ENCODE measurements around the gene VPS37C. TPM values are rescaled to one million over a fixed set of nuclear protein-coding genes. Genes with fewer than 3 reads are reported as not detected.

VPS37C gene
- total and polyA plus RNA-seq, 2 of the 13 experiments (the other 11 are each of a cell fraction or from before 2014, with no cell fraction given) = 7.5 to 8.8 TPM

DNA sequence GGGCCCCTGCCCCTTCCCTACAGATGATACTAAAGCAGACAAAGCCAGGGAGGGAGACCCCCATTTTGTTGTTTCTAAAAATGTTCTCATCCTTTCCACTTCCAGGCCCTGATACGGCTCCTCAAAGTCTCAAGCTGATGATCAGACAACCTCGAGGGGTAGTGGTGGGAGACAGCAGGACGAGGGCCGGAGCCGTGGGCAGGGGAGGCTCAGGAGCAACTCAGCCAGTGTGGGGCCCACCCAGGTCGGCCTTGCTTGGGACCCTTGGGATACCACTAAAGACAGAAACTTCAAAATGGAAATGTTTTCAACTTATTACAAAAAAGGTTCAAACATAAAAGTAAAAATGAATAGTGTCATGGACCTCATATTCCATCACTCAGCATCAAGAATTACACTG is 15.2 kb upstream of the VPS37C start:
- CTCF ChIA-PET (ENCODE audit: low intra/inter-chr PET ratio, low total read pairs) = no interaction called here
- Histone ChIP-seq H4K20me1 (ENCODE audit: insufficient read depth, low read length) (no peaks in the 10 kb centered on the region), H3K79me2 (ENCODE audit: insufficient read depth, low read length) (no peaks in the 10 kb centered on the region), H3K36me3 (replicated peaks in 1 of 2; ENCODE audit: control insufficient read depth in 1 of 2, insufficient read depth in 2 of 2, low read length in 2 of 2) (no peaks in the 10 kb centered on the region), H3K27ac (ENCODE audit: extremely low read length, insufficient read depth, low read length) (no peak overlapping the region), H2AFZ (ENCODE audit: low read length) (no peak overlapping the region), H3K4me1 (ENCODE audit: insufficient read depth, low read length) (no peaks in the 10 kb centered on the region), H3K4me3 (replicated peaks in 1 of 3; ENCODE audit: insufficient read depth in 1 of 3, low read depth in 2 of 3, low read length in 3 of 3) (no peak overlapping the region), H3K9me3 (ENCODE audit: low read length) (no peaks in the 10 kb centered on the region), H3K4me2 (ENCODE audit: low read depth, low read length) (no peak overlapping the region), H3K9ac (ENCODE audit: insufficient read depth, low read depth, low read length) (no peak overlapping the region), H3K27me3 (ENCODE audit: control insufficient read depth in 1 of 2, insufficient read depth in 2 of 2, low read length in 2 of 2) (peaks cover 1 to 33% of the 10 kb centered on the region in 2 experiments; a peak in 2 of 5 replicates)
- in situ Hi-C loops (cut with HindIII; ENCODE audit: extremely low pct_ligation_motif_present, low pct_unique_long_range_greater_than_20kb) (no loop called here), intact Hi-C loops (cut with micrococcal nuclease; ENCODE audit: unreplicated experiment) (no loop called here)
- WGBS (ENCODE audit: low lambda C conversion rate) = 28% methylated on average over 6 of the region's 6 CpGs
- FAIRE-seq (no peak), ATAC-seq (no peak), DNase-seq (ENCODE audit: low spot score) (no peak)
- no TSS peak for BruUV-seq (replicated peaks)
- POLR2A ChIA-PET = no interaction called here
- TF ChIP-seq, protein P1, sequence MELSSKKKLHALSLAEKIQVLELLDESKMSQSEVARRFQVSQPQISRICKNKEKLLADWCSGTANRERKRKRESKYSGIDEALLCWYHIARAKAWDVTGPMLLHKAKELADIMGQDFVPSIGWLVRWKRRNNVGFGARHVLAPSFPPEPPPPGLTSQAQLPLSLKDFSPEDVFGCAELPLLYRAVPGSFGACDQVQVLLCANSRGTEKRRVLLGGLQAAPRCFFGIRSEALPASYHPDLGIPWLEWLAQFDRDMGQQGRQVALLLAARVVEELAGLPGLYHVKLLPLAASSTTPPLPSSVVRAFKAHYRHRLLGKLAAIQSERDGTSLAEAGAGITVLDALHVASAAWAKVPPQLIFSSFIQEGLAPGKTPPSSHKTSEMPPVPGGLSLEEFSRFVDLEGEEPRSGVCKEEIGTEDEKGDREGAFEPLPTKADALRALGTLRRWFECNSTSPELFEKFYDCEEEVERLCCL (CRISPR knock-in tag; IDR thresholded peaks at IDR 0.05; ENCODE audit: borderline replicate concordance) = no peak
- TF ChIP-seq ZNF510 (CRISPR knock-in tag; IDR thresholded peaks at IDR 0.05; ENCODE audit: low read depth) (no peak), JUN (CRISPR knock-in tag; IDR thresholded peaks at IDR 0.05) (no peak), POLR2AphosphoS2 (IDR thresholded peaks at IDR 0.05; ENCODE audit: low read depth, low read length) (no peak), SOX13 (IDR thresholded peaks at IDR 0.05) (no peak), SOX13 (CRISPR knock-in tag; conservative IDR thresholded peaks at IDR 0.05 in 1 of 2, IDR thresholded peaks at IDR 0.05 in 1 of 2) (no peak), NRL (CRISPR knock-in tag; IDR thresholded peaks at IDR 0.05; ENCODE audit: borderline replicate concordance) (no peak), SMARCE1 (IDR thresholded peaks at IDR 0.05; ENCODE audit: borderline replicate concordance) (no peak), SP1 (IDR thresholded peaks at IDR 0.05) (no peak), SP1 (CRISPR knock-in tag; IDR thresholded peaks at IDR 0.05) (no peak), SAP130 (CRISPR knock-in tag; IDR thresholded peaks at IDR 0.05; ENCODE audit: low read depth) (no peak), SIX4 (CRISPR knock-in tag; IDR thresholded peaks at IDR 0.05) (no peak)
- TF ChIP-seq, protein P2, sequence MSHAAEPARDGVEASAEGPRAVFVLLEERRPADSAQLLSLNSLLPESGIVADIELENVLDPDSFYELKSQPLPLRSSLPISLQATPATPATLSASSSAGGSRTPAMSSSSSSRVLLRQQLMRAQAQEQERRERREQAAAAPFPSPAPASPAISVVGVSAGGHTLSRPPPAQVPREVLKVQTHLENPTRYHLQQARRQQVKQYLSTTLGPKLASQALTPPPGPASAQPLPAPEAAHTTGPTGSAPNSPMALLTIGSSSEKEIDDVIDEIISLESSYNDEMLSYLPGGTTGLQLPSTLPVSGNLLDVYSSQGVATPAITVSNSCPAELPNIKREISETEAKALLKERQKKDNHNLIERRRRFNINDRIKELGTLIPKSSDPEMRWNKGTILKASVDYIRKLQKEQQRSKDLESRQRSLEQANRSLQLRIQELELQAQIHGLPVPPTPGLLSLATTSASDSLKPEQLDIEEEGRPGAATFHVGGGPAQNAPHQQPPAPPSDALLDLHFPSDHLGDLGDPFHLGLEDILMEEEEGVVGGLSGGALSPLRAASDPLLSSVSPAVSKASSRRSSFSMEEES (CRISPR knock-in tag; IDR thresholded peaks at IDR 0.05) = no peak
- TF ChIP-seq, protein P3, sequence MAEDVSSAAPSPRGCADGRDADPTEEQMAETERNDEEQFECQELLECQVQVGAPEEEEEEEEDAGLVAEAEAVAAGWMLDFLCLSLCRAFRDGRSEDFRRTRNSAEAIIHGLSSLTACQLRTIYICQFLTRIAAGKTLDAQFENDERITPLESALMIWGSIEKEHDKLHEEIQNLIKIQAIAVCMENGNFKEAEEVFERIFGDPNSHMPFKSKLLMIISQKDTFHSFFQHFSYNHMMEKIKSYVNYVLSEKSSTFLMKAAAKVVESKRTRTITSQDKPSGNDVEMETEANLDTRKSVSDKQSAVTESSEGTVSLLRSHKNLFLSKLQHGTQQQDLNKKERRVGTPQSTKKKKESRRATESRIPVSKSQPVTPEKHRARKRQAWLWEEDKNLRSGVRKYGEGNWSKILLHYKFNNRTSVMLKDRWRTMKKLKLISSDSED (CRISPR knock-in tag; IDR thresholded peaks at IDR 0.05) = no peak

All from HepG2 (cell line).